ENCODE data around the gene ATP9B. TPM values are rescaled to one million over a fixed set of nuclear protein-coding genes. Genes with fewer than 3 reads are reported as not detected.
"Not testable (repeated sequence)": the region's sequence is repeated elsewhere in the genome, so short reads cannot be mapped to it uniquely, and the experiment has no call there.

ATP9B gene
- total RNA-seq, 2 donors from 2014 or later: 27.4 to 29.2 TPM

GRCh38 chr18:79117788-79118187 is 48.6 kb downstream of the ATP9B start:
- no peak for ATAC-seq
- intact Hi-C loops (cut with DNase I, micrococcal nuclease): no loop called here
- no peak for DNase-seq

GRCh38 chr18:79118797-79119196 is 49.6 kb downstream of the ATP9B start:
- DNase-seq: no peak
- no peak for ATAC-seq
- intact Hi-C loops (cut with DNase I, micrococcal nuclease): no loop called here

DNA sequence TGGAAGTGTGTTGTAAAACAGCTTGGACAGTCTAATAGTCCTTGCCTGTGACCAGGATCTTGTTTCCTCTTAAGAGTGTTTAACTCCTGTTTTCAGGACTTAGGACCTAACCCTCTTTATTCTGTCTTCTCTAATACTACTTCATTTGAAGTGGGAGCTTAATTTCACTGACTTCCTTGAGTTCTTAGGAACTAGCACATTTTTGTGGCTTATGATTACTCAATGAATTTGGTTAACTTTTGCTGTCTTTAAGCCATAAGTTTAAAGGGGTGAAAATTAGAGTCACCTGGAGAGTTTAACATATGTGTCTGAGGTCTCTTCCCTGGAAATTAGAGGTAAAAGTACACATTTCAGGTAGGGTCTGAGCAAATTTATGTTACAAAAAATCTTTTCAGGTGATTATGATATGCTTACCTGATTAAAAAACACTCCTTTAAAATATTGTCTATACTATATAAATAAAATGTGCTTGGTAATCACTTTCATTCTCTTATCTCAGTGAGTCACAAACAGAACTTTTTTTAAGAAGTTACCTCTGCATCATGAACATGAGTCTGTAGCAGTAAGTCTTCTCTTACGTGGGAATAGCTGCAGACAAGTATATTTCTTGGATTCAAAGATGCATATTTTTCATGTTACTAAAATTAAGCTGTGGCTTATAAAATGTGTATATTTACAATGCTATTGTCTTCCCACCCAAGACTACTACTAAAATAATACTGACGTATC is 52.7 kb downstream of the ATP9B start:
- DNase-seq: no peak
- intact Hi-C loops (cut with DNase I, micrococcal nuclease): no loop called here
- ATAC-seq: no peak

DNA sequence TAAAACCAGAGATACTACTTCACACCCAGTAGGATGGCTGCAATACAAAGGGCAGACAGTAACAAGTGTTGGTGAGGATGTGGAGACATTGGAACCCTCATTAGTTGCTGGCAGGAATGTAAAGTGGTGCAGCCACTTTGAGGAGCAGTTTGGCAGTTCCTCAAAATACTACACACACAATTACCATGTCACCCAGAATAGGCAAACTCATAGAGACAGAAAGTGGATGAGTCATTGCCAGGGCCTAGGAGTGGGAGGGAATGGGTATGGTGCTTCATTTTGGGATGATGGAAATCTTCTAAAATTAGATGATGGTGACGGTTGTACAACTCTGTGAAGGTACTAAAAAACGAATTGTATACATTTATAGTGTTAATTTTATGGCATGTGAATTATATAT is 54.8 kb downstream of the ATP9B start:
- intact Hi-C loops (cut with DNase I, micrococcal nuclease): no loop called here
- ATAC-seq (no peak), DNase-seq (no peak)

- no peak for DNase-seq
- intact Hi-C loops (cut with DNase I, micrococcal nuclease): no loop called here
- ATAC-seq: no peak
Measured at GRCh38 chr18:79129120-79129519, 59.9 kb downstream of the ATP9B start.

GRCh38 chr18:79133724-79134123 is 64.5 kb downstream of the ATP9B start:
- DNase-seq: no peak
- intact Hi-C loops (cut with DNase I, micrococcal nuclease): no loop called here
- no peak for ATAC-seq

- intact Hi-C loops (cut with DNase I, micrococcal nuclease): no loop called here
- ATAC-seq: no peak
- DNase-seq: no peak
Measured at GRCh38 chr18:79135924-79136323, 66.7 kb downstream of the ATP9B start.

DNA sequence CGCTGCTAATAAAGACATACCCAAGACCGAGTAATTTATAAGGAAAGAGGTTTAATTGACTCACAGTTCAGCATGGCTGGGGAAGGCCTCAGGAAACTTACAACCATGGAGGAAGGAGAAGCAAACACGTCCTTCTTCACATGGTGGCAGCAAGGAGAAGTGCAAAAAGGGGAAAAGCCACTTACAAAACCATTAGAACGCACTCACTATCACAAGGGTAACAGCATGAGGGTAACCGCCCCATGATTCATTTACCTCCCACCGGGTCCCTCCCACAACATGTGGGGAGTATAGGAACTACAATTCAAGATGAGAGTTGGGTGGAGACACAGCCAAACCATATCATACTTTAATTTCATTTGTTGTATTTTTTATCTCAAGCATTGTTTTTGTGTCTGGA is 67.5 kb downstream of the ATP9B start:
- ATAC-seq (no peak), DNase-seq (no peak)
- intact Hi-C loops (cut with DNase I, micrococcal nuclease): no loop called here

DNA sequence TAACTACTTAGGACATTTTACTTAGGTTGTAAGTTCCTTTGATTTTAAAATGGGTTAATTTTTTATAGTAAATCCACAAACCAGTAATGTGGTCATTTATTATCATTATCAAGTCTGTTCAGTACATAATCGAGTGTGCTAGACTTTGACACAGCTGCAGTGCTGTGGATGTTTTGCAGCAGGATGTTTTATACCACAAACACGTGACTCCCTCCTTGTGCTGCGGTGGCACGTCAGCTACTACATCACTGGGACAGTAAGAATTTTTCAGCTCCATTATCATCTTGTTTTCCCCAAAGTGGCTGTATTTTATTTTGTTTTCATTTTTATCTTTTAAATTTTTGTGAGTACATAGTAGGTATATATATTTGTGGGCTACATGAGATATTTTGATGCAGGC is 70.0 kb downstream of the ATP9B start:
- no peak for ATAC-seq
- intact Hi-C loops (cut with DNase I, micrococcal nuclease): no loop called here
- no peak for DNase-seq

DNA sequence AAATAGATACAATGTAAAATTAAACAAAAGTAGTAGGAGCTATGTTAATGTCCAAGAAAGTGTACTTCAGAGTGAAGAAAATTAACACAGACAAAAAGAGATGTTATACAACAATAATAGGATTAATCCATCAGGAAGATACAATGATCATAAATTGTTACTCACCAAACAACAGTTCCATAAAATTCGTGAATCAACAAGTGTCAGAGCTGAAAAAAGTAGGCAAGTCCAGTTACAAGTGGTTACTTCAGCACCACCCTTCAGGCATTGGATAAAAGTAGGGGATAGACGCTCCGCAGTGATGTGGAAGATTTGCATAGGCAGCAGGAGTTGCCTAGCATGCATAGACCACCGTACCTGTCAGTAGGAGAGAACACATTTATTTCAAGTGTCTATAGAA is 77.8 kb downstream of the ATP9B start:
- no peak for DNase-seq
- intact Hi-C loops (cut with DNase I, micrococcal nuclease): no loop called here
- ATAC-seq: no peak

GRCh38 chr18:79151191-79151590 is 82.0 kb downstream of the ATP9B start:
- ATAC-seq: no peak

DNA sequence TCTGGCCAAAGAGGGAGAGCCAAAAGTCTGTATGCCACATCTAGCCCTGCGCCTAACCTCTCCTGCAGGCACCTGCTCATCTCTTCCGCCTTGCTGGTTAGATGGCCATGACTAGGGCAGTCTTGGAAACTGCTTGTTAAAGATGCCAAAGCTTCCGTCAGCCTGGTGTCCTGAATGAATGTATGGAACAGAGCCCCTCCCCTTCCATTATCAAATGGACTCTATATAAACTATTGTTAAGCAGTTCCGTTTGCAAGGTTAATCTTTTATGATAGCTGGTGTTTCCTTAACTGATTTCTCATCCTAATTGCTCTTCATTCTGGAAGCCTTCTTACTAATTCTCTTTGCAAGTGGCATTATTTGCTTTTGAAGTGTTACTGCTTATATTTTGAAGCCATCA is 87.1 kb downstream of the ATP9B start:
- intact Hi-C loops (cut with DNase I, micrococcal nuclease): loop anchor here in 1 of 2 donors (10.0 kb wide), 1 partner anchor 62 kb away; no protein-coding TSS in a partner anchor
- ATAC-seq: peak; percentile 84
- peak; percentile 20 to 43 for DNase-seq

More at GRCh38 chr18:79151191-79151590, 82.0 kb downstream of the ATP9B start:
- no peak for DNase-seq
- intact Hi-C loops (cut with DNase I, micrococcal nuclease): loop anchor here in 1 of 2 donors (10.0 kb wide), 1 partner anchor 56 kb away; no protein-coding TSS in a partner anchor

- no peak for ATAC-seq
- DNase-seq: no peak
- intact Hi-C loops (cut with DNase I, micrococcal nuclease): no loop called here
Measured at GRCh38 chr18:79164706-79165105, 95.5 kb downstream of the ATP9B start.

GRCh38 chr18:79166702-79167101 is 97.5 kb downstream of the ATP9B start:
- ATAC-seq: no peak
- intact Hi-C loops (cut with DNase I, micrococcal nuclease): no loop called here
- DNase-seq: no peak

DNA sequence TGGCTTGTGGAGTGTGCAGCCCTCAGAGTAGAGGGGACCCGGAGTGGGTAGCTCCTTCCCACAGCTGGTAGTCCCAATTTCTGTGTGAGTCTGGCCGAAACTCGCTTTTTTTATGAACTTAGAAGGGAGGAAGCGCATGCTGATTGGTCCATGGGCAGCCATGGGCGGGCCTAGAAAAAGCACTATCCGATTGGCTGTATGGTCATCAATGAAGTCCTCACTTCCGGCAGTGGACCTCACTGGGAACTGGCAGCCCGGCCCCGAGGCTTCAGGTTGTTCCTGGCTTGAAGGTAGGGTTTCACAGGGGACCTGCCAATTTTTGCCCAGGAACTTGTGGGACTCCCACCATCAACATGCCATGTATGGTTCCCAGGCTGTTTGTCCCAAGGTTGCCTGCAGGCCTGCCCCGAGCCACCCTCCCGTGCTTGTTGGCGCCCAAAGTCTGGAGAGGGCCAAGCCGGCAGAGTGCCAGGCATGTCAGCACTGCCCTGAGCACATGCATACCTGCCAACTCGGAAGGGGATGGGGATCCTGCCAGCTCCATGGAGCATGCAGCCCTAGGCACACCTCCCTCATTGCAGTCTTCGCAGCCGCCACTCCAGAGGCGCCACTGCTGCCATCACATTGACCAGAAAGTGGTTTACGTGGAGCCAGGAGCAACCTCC is 98.5 kb downstream of the ATP9B start:
- ATAC-seq (no peak), DNase-seq (no peak)
- intact Hi-C loops (cut with DNase I, micrococcal nuclease): no loop called here

- DNase-seq: no peak
Measured at GRCh38 chr18:79169958-79170555, 100.9 kb downstream of the ATP9B start.

DNA sequence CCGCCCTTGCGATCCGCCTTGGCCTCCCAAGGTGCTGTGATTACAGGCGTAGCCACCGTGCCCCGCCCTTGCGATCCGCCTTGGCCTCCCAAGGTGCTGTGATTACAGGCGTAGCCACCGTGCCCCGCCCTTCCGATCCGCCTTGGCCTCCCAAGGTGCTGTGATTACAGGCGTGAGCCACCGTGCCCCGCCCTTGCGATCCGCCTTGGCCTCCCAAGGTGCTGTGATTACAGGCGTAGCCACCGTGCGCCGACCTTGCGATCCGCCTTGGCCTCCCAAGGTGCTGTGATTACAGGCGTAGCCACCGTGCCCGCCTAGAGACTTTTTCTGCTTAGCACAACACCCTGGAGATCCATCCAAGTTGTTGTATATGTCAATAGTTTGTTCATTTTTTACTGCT is 103.1 kb downstream of the ATP9B start:
- intact Hi-C loops (cut with DNase I, micrococcal nuclease); DNase-seq; ATAC-seq: not testable (repeated sequence)

More at GRCh38 chr18:79169958-79170555, 100.9 kb downstream of the ATP9B start:
- intact Hi-C loops (cut with DNase I, micrococcal nuclease): no loop called here
- no peak for ATAC-seq

- intact Hi-C loops (cut with DNase I, micrococcal nuclease): no loop called here
- ATAC-seq (no peak), DNase-seq (no peak)
Measured at GRCh38 chr18:79173742-79174141, 104.5 kb downstream of the ATP9B start.

DNA sequence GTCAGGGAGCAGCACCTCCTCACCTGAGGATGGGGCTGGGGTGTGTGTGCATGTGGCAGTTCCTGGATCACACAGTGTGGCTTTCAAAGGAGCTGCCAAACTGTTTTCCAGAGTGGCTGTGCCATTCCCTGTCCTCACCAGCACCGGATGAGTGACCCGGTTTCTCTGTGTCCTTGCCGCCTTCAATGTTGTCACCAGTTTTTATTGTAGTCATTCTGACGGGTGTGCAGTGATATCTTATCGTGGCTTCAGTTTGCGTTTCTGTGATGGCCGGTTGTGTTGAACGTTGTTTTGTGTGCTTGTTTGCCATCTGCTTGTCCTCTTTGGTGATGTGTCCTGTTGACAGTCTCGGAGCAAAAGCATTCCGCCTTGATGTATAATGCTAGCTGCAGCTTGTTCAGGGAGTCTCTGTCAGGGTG is 108.9 kb downstream of the ATP9B start:
- ATAC-seq: no peak
- DNase-seq: no peak
- intact Hi-C loops (cut with DNase I, micrococcal nuclease): no loop called here
